ENCODE data around the gene PRODH2. TPM values are rescaled to one million over a fixed set of nuclear protein-coding genes. Genes with fewer than 3 reads are reported as not detected.
"Not testable (repeated sequence)": the region's sequence is repeated elsewhere in the genome, so short reads cannot be mapped to it uniquely, and the experiment has no call there.

Gene PRODH2
- total RNA-seq, 1 experiment from 2014 or later, result not detected

DNA sequence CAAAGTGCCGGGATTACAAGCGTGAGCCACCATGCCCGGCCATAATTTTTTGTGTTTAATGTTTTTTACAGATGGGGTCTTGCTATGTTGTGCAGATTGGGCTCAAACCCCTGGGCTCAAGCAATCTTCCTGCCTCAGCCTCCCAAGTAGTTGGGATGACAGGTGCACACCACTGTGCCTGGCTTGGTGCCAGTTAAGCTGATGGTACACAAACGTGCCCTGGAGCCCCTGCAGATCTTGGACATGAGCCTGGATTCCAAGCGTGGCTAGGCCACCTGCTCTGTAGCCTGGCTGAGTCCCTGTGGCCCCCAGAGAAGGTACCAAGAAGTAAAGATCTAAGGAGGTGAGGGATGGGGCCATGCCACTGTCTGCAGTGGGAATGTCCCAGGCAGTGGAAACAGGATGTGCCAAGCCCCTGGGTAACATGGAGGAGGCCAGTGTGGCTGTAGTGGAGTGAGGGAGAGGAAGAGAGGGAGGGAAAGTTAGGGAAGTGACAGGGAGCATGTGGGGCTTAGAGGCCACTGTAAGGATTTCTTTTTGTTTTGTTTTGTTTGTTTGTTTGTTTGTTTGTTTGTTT, 7.0 kb downstream of the PRODH2 start:
- Mint-ChIP-seq H3K27ac (ENCODE audit: low read depth, unreplicated experiment) (no peak overlapping the region), H3K36me3 (ENCODE audit: insufficient read depth, unreplicated experiment) (no peaks in the 10 kb centered on the region), H3K9me3 (ENCODE audit: unreplicated experiment) (no peaks in the 10 kb centered on the region), H3K4me1 (ENCODE audit: insufficient read depth, unreplicated experiment) (no peaks in the 10 kb centered on the region), H3K27me3 (ENCODE audit: insufficient read depth, unreplicated experiment) (peaks cover 33% of the 10 kb centered on the region), H3K4me3 (ENCODE audit: unreplicated experiment) (no peak overlapping the region)
- POLR2A ChIA-PET, result no interaction called here
- CTCF ChIA-PET, result no interaction called here
- BruUV-seq (replicated peaks), result no TSS peak
- intact Hi-C loops (cut with micrococcal nuclease), result no loop called here
- DNase-seq (ENCODE audit: unreplicated experiment), result no peak
- TF ChIP-seq, protein P1, sequence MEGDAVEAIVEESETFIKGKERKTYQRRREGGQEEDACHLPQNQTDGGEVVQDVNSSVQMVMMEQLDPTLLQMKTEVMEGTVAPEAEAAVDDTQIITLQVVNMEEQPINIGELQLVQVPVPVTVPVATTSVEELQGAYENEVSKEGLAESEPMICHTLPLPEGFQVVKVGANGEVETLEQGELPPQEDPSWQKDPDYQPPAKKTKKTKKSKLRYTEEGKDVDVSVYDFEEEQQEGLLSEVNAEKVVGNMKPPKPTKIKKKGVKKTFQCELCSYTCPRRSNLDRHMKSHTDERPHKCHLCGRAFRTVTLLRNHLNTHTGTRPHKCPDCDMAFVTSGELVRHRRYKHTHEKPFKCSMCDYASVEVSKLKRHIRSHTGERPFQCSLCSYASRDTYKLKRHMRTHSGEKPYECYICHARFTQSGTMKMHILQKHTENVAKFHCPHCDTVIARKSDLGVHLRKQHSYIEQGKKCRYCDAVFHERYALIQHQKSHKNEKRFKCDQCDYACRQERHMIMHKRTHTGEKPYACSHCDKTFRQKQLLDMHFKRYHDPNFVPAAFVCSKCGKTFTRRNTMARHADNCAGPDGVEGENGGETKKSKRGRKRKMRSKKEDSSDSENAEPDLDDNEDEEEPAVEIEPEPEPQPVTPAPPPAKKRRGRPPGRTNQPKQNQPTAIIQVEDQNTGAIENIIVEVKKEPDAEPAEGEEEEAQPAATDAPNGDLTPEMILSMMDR (IDR thresholded peaks at IDR 0.05; ENCODE audit: unreplicated experiment), result no peak

DNA sequence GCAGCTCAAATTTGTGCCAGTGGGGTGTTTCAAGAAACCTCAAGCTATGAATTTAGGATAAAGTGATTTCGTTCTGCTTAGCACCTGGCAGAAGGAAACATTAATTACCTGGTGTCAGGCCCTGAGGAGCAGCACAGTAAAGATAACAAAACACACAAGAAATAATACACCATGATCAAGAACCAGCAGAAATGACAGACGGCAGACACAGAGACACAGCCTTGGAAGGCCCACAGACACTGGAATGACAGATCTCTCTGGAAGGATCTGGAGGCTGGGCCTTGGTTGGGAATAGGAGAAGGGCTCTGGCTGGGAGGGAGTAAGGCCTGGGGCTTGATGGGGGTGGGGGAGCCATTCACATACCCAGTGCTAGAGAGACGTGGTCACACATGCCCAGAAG, 10.8 kb downstream of the PRODH2 start:
- DNase-seq (ENCODE audit: unreplicated experiment), result no peak
- ChIA-PET CTCF (interaction anchor here (0.6 kb wide), 1 partner anchor 1163 kb away, joined by 6 read pairs; no protein-coding TSS in a partner anchor), POLR2A (no interaction called here)
- intact Hi-C loops (cut with micrococcal nuclease), result no loop called here
- no peaks in the 10 kb centered on the region for H3K4me1 Mint-ChIP-seq (ENCODE audit: insufficient read depth, unreplicated experiment)
- H3K27ac Mint-ChIP-seq (ENCODE audit: low read depth, unreplicated experiment), result no peak overlapping the region
- TF ChIP-seq, protein P1 (IDR thresholded peaks at IDR 0.05; ENCODE audit: unreplicated experiment), result no peak
- H3K27me3 Mint-ChIP-seq (ENCODE audit: insufficient read depth, unreplicated experiment), result peaks cover 21% of the 10 kb centered on the region
- no peak overlapping the region for H3K4me3 Mint-ChIP-seq (ENCODE audit: unreplicated experiment)
- no peaks in the 10 kb centered on the region for H3K36me3 Mint-ChIP-seq (ENCODE audit: insufficient read depth, unreplicated experiment)
- no peaks in the 10 kb centered on the region for H3K9me3 Mint-ChIP-seq (ENCODE audit: unreplicated experiment)
- BruUV-seq (replicated peaks), result no TSS peak

DNA sequence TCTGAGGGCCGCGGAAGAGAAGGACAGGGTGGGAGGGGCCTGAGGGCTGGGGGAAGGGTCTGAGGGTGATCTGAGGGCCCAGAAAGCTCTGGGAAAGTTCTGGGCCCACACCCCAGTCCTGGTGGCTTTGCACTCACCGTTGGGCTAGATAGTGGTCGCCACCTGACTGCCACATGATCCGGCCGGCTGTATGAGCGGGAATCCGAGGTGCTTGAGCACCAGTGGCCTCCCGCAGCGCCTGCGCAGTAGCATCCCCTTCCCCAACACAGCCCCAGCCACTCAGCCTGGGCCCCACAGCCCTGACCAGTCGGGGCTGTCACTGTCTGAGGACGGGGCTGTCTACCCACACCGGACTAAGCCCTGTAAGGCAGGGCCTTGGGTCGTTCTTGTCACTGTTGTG, 15.0 kb downstream of the PRODH2 start:
- intact Hi-C loops (cut with micrococcal nuclease), result no loop called here
- ChIA-PET POLR2A (no interaction called here), CTCF (interaction anchor here (0.6 kb wide), 1 partner anchor 149 kb away, joined by 5 read pairs; no protein-coding TSS in a partner anchor)
- no peaks in the 10 kb centered on the region for H3K4me1 Mint-ChIP-seq (ENCODE audit: insufficient read depth, unreplicated experiment)
- H3K36me3 Mint-ChIP-seq (ENCODE audit: insufficient read depth, unreplicated experiment), result no peaks in the 10 kb centered on the region
- DNase-seq (ENCODE audit: unreplicated experiment), result no peak
- H3K9me3 Mint-ChIP-seq (ENCODE audit: unreplicated experiment), result no peaks in the 10 kb centered on the region
- no peak overlapping the region for H3K27ac Mint-ChIP-seq (ENCODE audit: low read depth, unreplicated experiment)
- TF ChIP-seq, protein P1 (IDR thresholded peaks at IDR 0.05; ENCODE audit: unreplicated experiment), result no peak
- no peak overlapping the region for H3K4me3 Mint-ChIP-seq (ENCODE audit: unreplicated experiment)
- BruUV-seq (replicated peaks), result no TSS peak
- H3K27me3 Mint-ChIP-seq (ENCODE audit: insufficient read depth, unreplicated experiment), result peaks cover 16% of the 10 kb centered on the region

DNA sequence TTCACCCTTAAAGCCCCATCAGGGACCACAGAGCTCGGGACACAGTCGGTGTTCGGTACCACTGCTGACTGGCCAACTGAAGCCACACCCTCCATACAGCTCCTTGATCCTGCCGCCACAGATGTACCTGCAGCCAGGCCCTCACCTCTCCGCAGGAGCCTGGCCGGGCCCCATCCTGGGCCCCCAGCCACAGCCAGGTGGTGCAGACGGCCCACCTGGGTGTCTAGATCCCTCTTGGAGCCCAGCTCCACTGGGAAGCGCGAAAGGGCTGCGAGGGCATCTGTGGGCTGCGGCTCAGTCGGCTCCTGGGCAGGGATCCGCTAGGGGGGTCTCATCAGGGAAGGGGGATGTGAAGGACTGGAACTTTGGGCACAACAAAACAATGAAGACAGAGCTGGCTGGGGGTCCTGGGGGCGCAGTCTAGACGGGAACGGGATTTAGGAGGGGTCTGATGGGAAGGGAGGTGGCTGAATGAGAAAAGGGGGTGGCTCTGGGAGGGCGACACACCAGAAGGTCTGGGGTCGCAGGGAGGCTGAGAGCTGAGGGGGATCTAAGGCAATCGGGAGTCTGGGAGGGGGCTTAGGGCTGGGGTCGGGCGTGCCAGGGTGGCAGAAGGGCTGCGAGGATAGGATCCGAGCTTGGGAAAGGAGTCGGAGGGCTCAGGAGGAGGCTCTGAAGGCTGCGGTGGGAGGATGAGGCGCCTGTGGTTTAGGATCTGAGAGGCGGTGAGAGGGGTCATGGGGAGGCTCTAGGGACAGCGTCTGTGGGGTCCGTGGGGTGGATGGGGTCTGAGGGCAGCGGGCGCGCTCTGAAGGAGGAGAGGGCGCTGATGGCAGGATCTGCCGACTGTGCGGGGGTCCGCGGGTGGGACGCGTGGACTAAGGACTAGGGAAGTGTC, 15.8 kb downstream of the PRODH2 start:
- Mint-ChIP-seq H3K9me3 (ENCODE audit: unreplicated experiment) (no peaks in the 10 kb centered on the region), H3K36me3 (ENCODE audit: insufficient read depth, unreplicated experiment) (no peaks in the 10 kb centered on the region), H3K27me3 (ENCODE audit: insufficient read depth, unreplicated experiment) (peaks cover 16% of the 10 kb centered on the region), H3K4me1 (ENCODE audit: insufficient read depth, unreplicated experiment) (no peaks in the 10 kb centered on the region), H3K27ac (ENCODE audit: low read depth, unreplicated experiment) (no peak overlapping the region), H3K4me3 (ENCODE audit: unreplicated experiment) (no peak overlapping the region)
- DNase-seq (ENCODE audit: unreplicated experiment), result no peak
- ChIA-PET CTCF (interaction anchor here (0.6 kb wide), 1 partner anchor 150 kb away, joined by 5 read pairs; no protein-coding TSS in a partner anchor), POLR2A (no interaction called here)
- intact Hi-C loops (cut with micrococcal nuclease), result no loop called here
- TF ChIP-seq, protein P1 (IDR thresholded peaks at IDR 0.05; ENCODE audit: unreplicated experiment), result no peak
- BruUV-seq (replicated peaks), result no TSS peak

DNA sequence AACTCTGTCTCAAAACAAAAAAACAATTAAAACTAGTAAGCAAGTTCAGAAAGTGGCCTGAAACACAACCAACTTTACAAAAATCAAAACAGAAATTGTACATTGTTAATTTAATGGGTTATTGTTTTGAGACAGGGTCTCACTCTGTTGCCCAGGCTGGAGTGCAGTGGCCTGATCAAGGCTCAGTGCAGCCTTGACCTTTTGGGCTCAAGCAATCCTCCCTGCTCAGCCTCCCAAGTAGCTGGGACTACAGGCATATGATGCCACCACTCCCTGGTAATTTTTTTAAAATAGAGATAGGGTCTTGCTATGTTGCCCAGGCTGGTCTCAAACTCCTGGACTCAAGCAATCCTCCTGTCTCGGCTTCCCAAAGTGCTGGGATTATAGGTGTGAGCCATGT, 17.1 kb downstream of the PRODH2 start:
- H3K36me3 Mint-ChIP-seq (ENCODE audit: insufficient read depth, unreplicated experiment); H3K4me3 Mint-ChIP-seq (ENCODE audit: unreplicated experiment); intact Hi-C loops (cut with micrococcal nuclease); POLR2A ChIA-PET; BruUV-seq (replicated peaks); CTCF ChIA-PET; H3K4me1 Mint-ChIP-seq (ENCODE audit: insufficient read depth, unreplicated experiment); H3K9me3 Mint-ChIP-seq (ENCODE audit: unreplicated experiment); H3K27ac Mint-ChIP-seq (ENCODE audit: low read depth, unreplicated experiment); DNase-seq (ENCODE audit: unreplicated experiment): not testable (repeated sequence)
- H3K27me3 Mint-ChIP-seq (ENCODE audit: insufficient read depth, unreplicated experiment), result peaks cover 16% of the 10 kb centered on the region
